GM12892 (cell line): ENCODE measurements around the gene CDHR3.

ENCODE experiments used
- POLR2A ChIP-seq: IDR thresholded peaks from 2 replicates; pipeline ENCODE4 v1.6.1; 2011; ENCODE audit warnings: low read depth, low read length, control low read depth
- POLR2AphosphoS5 ChIP-seq: IDR thresholded peaks from 2 replicates; pipeline ENCODE4 v1.6.1; 2011; ENCODE audit warnings: low read depth, low read length, control low read depth
- TAF1 ChIP-seq: IDR thresholded peaks from 2 replicates; pipeline ENCODE4 v1.6.1; 2011; ENCODE audit warnings: low read depth, mild to moderate bottlenecking, control low read depth, low read length, borderline replicate concordance

DNA sequence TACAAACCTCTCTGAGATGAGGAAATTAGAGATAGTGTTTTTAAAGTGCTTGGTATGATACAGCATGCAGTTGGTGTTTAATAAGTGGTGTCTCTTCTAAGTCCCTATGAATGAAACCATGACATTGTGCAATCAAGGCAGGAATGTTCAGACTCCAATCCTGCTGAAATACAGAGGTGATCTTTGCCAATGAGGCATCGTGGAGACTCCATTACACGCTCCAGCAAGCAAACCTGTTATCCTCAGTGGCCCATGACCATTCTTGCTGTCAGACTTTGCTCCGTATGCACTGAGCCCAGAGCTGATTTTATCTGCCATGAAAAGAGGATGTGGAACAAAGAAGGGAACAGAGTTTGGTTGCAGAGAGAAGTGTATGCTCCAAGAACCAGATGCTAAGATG, 47.3 kb downstream of the CDHR3 start:
- TF ChIP-seq POLR2A, result no peak
- no peak for TF ChIP-seq TAF1
- TF ChIP-seq POLR2AphosphoS5, result no peak
